Heart left ventricle (tissue), 13 donors: Measurements from ENCODE around the gene ENOX1.

Source experiments
- CTCF ChIP-seq, 12 donors: fragments of 200-600 bp; sonication (generic) in 4 of 12; IDR thresholded peaks; one replicate each; pipeline versions ENCODE4 v1.5.0 to v1.8.0; 2018 to 2022; ENCODE audit warnings: antibody characterized with exemption in 12 of 12, mild to moderate bottlenecking in 5 of 12
- POLR2A ChIP-seq, 2 donors: fragments of 450-650 bp; IDR thresholded peaks; one replicate each; pipeline ENCODE4 v1.6.1; 2017; ENCODE audit warnings: antibody characterized with exemption in 2 of 2, mild to moderate bottlenecking in 2 of 2, moderate library complexity in 2 of 2
- donor health status: ischemic (EF 13 %, LVEDD 7.1; RV severe dilation, severe dysfunction).
- donor health status: DM: no; HTN: yes; CAD: no.
- donor health status: DM: no; HTN: no; CAD: no.
- donor health status: ischemic (EF 25% LVEDD 6.9; RV normal size, moderate dysfunction).
- donor health status: ischemic (EF 25% LVEDD 5.7; RV mildly dilated, moderate dysfunction).
- donor health status: ischemic (EF 35%, LVEDD 5.7; RV mildly dilated, moderate dysfunction).
- donor health status: nonischemic (EF 11% LVEDD 7.7; RV severe dilation, severe dysfunction).
- donor health status: DM: yes; HTN: yes; CAD: no.
- donor health status: PGD.
- donor health status: ischemic (EF 29% LVEDD 5.4; RV normal size, mild dysfunction).
- donor health status: nonischemic (EF 23%, LVEDD 6.1; RV moderate dilation, normal function).

GRCh38 chr13:43244481-43244880, 542.3 kb downstream of the ENOX1 start:
- TF ChIP-seq CTCF (IDR thresholded peaks at IDR 0.05) (no peak), POLR2A (IDR thresholded peaks at IDR 0.05) (no peak)
